A204.1 (cell line): ENCODE results near the gene ZNF329.
A peak's percentile ranks its signal among the peaks of the same experiment; 100 is the strongest.

Experiments used
- FAIRE-seq: peaks from 2 replicates; lab custom pipeline; 2012; peaks lifted over from hg19 to GRCh38; lab: Jason Lieb, UNC

Gene ZNF329

GRCh38 chr19:58118979-58119733 lies 31.4 kb downstream of the ZNF329 start:
- FAIRE-seq, result no peak

GRCh38 chr19:58117841-58118575 lies 32.6 kb downstream of the ZNF329 start:
- no peak for FAIRE-seq

GRCh38 chr19:58108546-58108817 lies 42.1 kb downstream of the ZNF329 start:
- FAIRE-seq, result no peak

- FAIRE-seq, result no peak
Observed at GRCh38 chr19:58107778-58108545, 42.6 kb downstream of the ZNF329 start.

GRCh38 chr19:58098682-58098998 lies 51.9 kb downstream of the ZNF329 start:
- FAIRE-seq, result no peak

GRCh38 chr19:58097781-58098681 lies 52.6 kb downstream of the ZNF329 start, which contains the start of gene ZSCAN18:
Gene ZSCAN18 (minus strand): TSS chr19:58098231. CDS start chr19:58090267, 7,964 bp downstream.
- peak; percentile 35 for FAIRE-seq

GRCh38 chr19:58097349-58097748 lies 53.2 kb downstream of the ZNF329 start:
- no peak for FAIRE-seq

- FAIRE-seq, result no peak
Observed at GRCh38 chr19:58096884-58097283, 53.7 kb downstream of the ZNF329 start.

- FAIRE-seq, result no peak
Observed at GRCh38 chr19:58095328-58095727, 55.3 kb downstream of the ZNF329 start.

GRCh38 chr19:58093071-58093470 lies 57.5 kb downstream of the ZNF329 start:
- FAIRE-seq, result no peak

- FAIRE-seq, result no peak
Observed at GRCh38 chr19:58091251-58091995, 59.2 kb downstream of the ZNF329 start.

GRCh38 chr19:58089846-58090245 lies 60.7 kb downstream of the ZNF329 start:
- no peak for FAIRE-seq

- no peak for FAIRE-seq
Observed at GRCh38 chr19:58088521-58089052, 62.0 kb downstream of the ZNF329 start.

GRCh38 chr19:58086825-58087710 lies 63.5 kb downstream of the ZNF329 start:
- FAIRE-seq, result no peak

- no peak for FAIRE-seq
Observed at GRCh38 chr19:58085348-58085875, 65.2 kb downstream of the ZNF329 start.

- FAIRE-seq, result no peak
Observed at GRCh38 chr19:58084596-58085347, 65.8 kb downstream of the ZNF329 start.

GRCh38 chr19:58083021-58083420 lies 67.6 kb downstream of the ZNF329 start:
- no peak for FAIRE-seq

GRCh38 chr19:58079792-58080191 lies 70.8 kb downstream of the ZNF329 start:
- no peak for FAIRE-seq
